Smooth muscle cell (in vitro differentiated cells): ENCODE measurements around the gene CXCL13. TPM values are rescaled to one million over a fixed set of nuclear protein-coding genes. Genes with fewer than 3 reads are reported as not detected.
"Not testable (repeated sequence)": the region's sequence is repeated elsewhere in the genome, so short reads cannot be mapped to it uniquely, and the experiment has no call there.

Experiments
- DNase-seq: peaks from one replicate; lab custom pipeline; 2025; ENCODE audit not compliant: unreplicated experiment; lab: John Stamatoyannopoulos, UW
- H2AFZ ChIP-seq: fragments of 200-600 bp; sonication (generic); 2 replicates; pipeline ENCODE4 v1.6.0; 2016; ENCODE audit warnings: antibody characterized with exemption, low read depth, mild to moderate bottlenecking
- H3F3A ChIP-seq: fragments of 200-600 bp; sonication (generic); 2 replicates; pipeline ENCODE4 v1.6.0; 2017; ENCODE audit warnings: antibody characterized with exemption, low read depth
- H3K27ac ChIP-seq: fragments of 200-600 bp; sonication (generic); 2 replicates; pipeline ENCODE4 v1.5.1; 2016; ENCODE audit warnings: low read depth, mild to moderate bottlenecking
- H3K27me3 ChIP-seq: fragments of 200-600 bp; sonication (generic); 2 replicates; pipeline ENCODE4 v1.6.1; 2016; ENCODE audit warnings: low read depth, mild to moderate bottlenecking
- H3K36me3 ChIP-seq: fragments of 200-600 bp; sonication (generic); 2 replicates; pipeline ENCODE4 v1.5.1; 2016; ENCODE audit warnings: low read depth
- H3K4me1 ChIP-seq: fragments of 200-600 bp; sonication (generic); 2 replicates; pipeline ENCODE4 v1.5.1; 2016; ENCODE audit warnings: low read depth
- H3K4me2 ChIP-seq: fragments of 200-600 bp; sonication (generic); 2 replicates; pipeline ENCODE4 v1.6.0; 2016; ENCODE audit warnings: mild to moderate bottlenecking
- H3K4me3 ChIP-seq: fragments of 200-600 bp; sonication (generic); 2 replicates; pipeline ENCODE4 v1.5.1; 2016; ENCODE audit warnings: mild to moderate bottlenecking
- H3K79me2 ChIP-seq: fragments of 200-600 bp; sonication (generic); 2 replicates; pipeline ENCODE4 v1.6.0; 2016; ENCODE audit warnings: low read depth, mild to moderate bottlenecking
- H3K9ac ChIP-seq: fragments of 200-600 bp; sonication (generic); 2 replicates; pipeline ENCODE4 v1.6.0; 2016; ENCODE audit warnings: low read depth
- H3K9me3 ChIP-seq: fragments of 200-600 bp; sonication (generic); replicated peaks from 2 replicates; pipeline ENCODE4 v1.5.1; 2016; ENCODE audit warnings: low read depth
- H4K20me1 ChIP-seq: fragments of 200-600 bp; sonication (generic); 2 replicates; pipeline ENCODE4 v1.6.0; 2016; ENCODE audit warnings: low read depth
- WGBS: methylation state at CpG from one replicate; pipeline ENCODE4 v1.1.7; 2016; ENCODE audit warnings: low lambda C conversion rate; 5-methylcytosine and 5-hydroxymethylcytosine counted together
- polyA plus RNA-seq: library from polyadenylated mRNA; unstranded; fragments of >200 nt; fragmentation: Nextera tagmentation; extraction: Ambion mirVana; gene quantifications from 2 replicates; pipeline ENCODE4 v1.2.1, GENCODE V29; 2016
- total RNA-seq: library from RNA; depleted of rRNA; stranded (reverse); fragments of >200 nt; gene quantifications from 2 replicates; pipeline ENCODE4 v1.2.3, GENCODE V29; 2014
- TF ChIP-seq, protein P1 (sequence below): fragments of 200-600 bp; sonication (generic); IDR thresholded peaks from 2 replicates; pipeline ENCODE4 v1.5.1; 2017; ENCODE audit warnings: borderline replicate concordance, mild to moderate bottlenecking, antibody characterized with exemption; ENCODE audit not compliant: insufficient read depth, poor library complexity, severe bottlenecking

CXCL13 gene
- total and polyA plus RNA-seq, 2 experiments from 2014 or later, result not detected

DNA sequence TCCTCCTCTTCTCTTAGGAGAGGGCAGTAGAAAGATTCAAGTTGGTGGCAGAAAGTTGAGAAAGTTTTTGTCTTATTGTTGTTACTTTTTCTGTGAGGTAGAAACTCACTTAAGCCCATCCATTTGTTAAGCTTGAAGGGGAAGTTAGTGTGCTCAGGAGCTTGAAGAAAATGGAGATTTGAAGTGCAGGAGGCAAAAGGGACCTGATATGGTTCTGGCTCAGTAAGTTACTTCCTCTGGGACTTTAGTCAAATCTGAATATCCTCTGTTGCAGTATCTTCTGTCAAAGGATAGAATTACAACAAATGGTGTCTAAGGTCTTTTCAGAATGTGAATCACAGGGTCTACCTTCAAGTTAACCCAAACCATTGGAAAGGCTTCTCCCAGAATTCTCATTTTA is 46.2 kb downstream of the CXCL13 start:
- Histone ChIP-seq H4K20me1 (no peaks in the 10 kb centered on the region), H3K27me3 (no peaks in the 10 kb centered on the region), H3K79me2 (no peaks in the 10 kb centered on the region), H3K27ac (no peak overlapping the region), H3K9ac (no peak overlapping the region), H3K4me2 (no peak overlapping the region), H3K36me3 (no peaks in the 10 kb centered on the region), H3K4me3 (no peak overlapping the region), H3F3A (no peaks in the 10 kb centered on the region), H3K9me3 (peaks cover 5% of the 10 kb centered on the region), H2AFZ (no peak overlapping the region), H3K4me1 (no peaks in the 10 kb centered on the region)
- TF ChIP-seq, protein P1, sequence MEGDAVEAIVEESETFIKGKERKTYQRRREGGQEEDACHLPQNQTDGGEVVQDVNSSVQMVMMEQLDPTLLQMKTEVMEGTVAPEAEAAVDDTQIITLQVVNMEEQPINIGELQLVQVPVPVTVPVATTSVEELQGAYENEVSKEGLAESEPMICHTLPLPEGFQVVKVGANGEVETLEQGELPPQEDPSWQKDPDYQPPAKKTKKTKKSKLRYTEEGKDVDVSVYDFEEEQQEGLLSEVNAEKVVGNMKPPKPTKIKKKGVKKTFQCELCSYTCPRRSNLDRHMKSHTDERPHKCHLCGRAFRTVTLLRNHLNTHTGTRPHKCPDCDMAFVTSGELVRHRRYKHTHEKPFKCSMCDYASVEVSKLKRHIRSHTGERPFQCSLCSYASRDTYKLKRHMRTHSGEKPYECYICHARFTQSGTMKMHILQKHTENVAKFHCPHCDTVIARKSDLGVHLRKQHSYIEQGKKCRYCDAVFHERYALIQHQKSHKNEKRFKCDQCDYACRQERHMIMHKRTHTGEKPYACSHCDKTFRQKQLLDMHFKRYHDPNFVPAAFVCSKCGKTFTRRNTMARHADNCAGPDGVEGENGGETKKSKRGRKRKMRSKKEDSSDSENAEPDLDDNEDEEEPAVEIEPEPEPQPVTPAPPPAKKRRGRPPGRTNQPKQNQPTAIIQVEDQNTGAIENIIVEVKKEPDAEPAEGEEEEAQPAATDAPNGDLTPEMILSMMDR, result no peak
- DNase-seq, result no peak

DNA sequence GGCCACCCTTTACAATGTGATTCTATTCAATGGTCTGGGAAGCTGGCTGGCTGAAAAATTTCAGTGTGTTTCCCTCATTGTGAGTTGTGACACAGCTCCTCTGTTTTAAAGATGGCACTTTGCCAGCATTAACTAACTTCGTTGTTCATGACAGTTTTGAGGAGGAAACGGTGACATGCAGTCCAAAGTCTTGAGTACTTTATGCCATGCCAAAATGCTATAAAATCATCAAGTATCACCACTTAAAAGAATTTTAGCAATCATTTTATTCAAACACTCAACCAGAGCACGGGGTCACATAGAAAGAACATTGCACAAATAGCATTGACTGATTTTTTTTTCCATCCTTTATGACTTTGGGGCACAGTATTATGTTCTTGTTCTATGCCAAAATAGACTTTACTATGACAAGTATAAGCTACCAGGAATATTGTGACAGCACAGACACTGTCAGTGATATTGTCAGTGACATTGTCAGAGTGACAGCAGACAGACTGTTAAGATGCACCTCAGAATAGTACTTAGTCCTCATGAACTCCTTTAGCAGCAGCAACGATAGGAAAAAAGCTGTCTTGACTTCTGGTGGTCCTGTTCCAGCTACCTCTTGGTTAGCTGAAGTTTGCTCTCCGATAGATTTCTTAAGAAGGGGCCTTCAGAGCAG is 46.7 kb downstream of the CXCL13 start:
- WGBS, result 66% methylated on average over 5 of the region's 5 CpGs
- Histone ChIP-seq H4K20me1 (no peaks in the 10 kb centered on the region), H3K4me1 (no peaks in the 10 kb centered on the region), H3K4me2 (no peak overlapping the region), H3K9me3 (peaks cover under 1% of the 10 kb centered on the region), H3K79me2 (no peaks in the 10 kb centered on the region), H3K9ac (no peak overlapping the region), H3K36me3 (no peaks in the 10 kb centered on the region), H3K27ac (no peak overlapping the region), H3K4me3 (no peak overlapping the region), H3F3A (no peaks in the 10 kb centered on the region), H2AFZ (no peak overlapping the region), H3K27me3 (no peaks in the 10 kb centered on the region)
- TF ChIP-seq, protein P1, result no peak
- DNase-seq, result no peak

DNA sequence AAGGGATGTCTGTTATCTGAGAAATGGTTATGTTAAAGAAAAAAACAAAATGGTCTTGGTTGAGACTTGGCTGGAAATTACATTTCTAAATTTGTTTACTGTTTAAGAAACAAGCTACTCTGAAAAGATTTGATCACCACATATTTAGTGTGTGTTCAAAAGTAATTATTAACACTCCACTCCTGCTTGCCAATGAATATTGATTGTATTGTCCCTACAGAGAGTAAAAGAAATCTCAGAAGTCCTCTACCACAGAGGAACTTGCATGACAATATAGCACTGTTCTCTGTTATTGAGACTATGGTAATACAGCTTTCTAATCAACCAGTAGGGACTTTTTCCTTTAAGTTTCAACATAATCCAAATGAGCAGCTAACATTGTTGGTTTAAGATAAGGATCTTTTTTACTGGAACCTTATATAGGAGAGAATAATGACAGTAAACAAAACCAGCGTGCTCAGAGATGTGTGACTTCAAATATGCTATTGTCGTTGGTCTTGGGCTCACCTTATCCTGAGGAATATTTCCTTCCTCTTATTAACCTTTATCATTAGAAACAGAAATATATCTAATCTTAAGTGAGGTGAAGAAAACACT is 47.6 kb downstream of the CXCL13 start:
- TF ChIP-seq, protein P1, result no peak
- H4K20me1 ChIP-seq, result no peaks in the 10 kb centered on the region
- no peak overlapping the region for H2AFZ ChIP-seq
- no peaks in the 10 kb centered on the region for H3K36me3 ChIP-seq
- WGBS, result 80% methylated on average over 2 of the region's 2 CpGs
- H3K9me3 ChIP-seq, result no peaks in the 10 kb centered on the region
- H3K9ac ChIP-seq, result no peak overlapping the region
- H3K4me1 ChIP-seq, result no peaks in the 10 kb centered on the region
- no peak overlapping the region for H3K4me3 ChIP-seq
- no peak overlapping the region for H3K4me2 ChIP-seq
- no peaks in the 10 kb centered on the region for H3F3A ChIP-seq
- DNase-seq, result no peak
- H3K79me2 ChIP-seq, result no peaks in the 10 kb centered on the region
- no peak overlapping the region for H3K27ac ChIP-seq
- H3K27me3 ChIP-seq, result no peaks in the 10 kb centered on the region

DNA sequence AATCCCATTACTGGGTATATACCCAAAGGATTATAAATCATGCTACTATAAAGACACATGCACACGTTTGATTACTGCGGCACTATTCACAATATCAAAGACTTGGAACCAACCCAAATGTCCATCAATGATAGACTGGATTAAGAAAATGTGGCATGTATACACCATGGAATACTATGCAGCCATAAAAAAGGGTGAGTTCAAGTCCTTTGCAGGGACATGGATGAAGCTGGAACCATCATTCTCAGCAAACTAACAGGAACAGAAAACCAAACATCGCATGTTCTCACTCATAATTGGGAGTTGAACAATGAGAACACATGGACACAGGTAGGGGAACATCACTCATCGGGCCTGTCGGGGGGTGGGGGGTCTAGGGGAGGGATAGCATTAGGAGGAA is 54.7 kb downstream of the CXCL13 start:
- H3K4me1 ChIP-seq, H3K9me3 ChIP-seq, H3K27ac ChIP-seq, H3K36me3 ChIP-seq, H3K4me3 ChIP-seq, H3K9ac ChIP-seq, H3K4me2 ChIP-seq, H3K79me2 ChIP-seq, H2AFZ ChIP-seq, H3K27me3 ChIP-seq, H4K20me1 ChIP-seq, DNase-seq, H3F3A ChIP-seq: not testable (repeated sequence)
- 96% methylated on average over 5 of the region's 5 CpGs for WGBS

Other genes with a start within 250 kb of the CXCL13 start
- 19.5 and 22.2 TPM in 2 replicates for gene CNOT6L, start 213.5 kb downstream of the CXCL13 start, total RNA-seq
- gene CNOT6L, start 213.5 kb downstream of the CXCL13 start, polyA plus RNA-seq, result 4.8 and 7.3 TPM in 2 replicates